HG03460 (cell line): Measurements from ENCODE around the gene ELMOD1.

Experiments used
- ATAC-seq: cut with Tn5 transposase; IDR thresholded peaks from one replicate; pipeline ENCODE4 v1.9.1; 2021; ENCODE audit not compliant: unreplicated experiment

The ELMOD1 gene

DNA sequence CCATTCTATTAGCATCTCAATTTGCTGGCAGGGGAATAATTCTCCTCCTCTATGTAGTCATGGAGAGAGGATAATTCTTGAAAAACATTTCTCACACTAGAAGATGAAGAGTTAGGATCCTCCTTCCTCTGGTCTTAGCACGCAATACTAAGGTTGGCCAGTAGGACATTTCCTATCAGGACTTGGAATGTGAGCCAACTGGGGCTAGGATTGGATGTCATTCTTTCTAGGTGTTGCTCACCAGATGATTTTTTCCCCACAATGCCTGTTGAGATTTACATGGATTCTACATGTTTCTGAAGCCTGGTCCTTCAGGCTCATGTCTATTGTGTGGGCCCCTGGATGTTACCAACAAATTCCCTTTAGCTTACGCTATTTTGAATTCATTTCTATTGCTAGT, 92.9 kb downstream of the ELMOD1 start:
- ATAC-seq: no peak

DNA sequence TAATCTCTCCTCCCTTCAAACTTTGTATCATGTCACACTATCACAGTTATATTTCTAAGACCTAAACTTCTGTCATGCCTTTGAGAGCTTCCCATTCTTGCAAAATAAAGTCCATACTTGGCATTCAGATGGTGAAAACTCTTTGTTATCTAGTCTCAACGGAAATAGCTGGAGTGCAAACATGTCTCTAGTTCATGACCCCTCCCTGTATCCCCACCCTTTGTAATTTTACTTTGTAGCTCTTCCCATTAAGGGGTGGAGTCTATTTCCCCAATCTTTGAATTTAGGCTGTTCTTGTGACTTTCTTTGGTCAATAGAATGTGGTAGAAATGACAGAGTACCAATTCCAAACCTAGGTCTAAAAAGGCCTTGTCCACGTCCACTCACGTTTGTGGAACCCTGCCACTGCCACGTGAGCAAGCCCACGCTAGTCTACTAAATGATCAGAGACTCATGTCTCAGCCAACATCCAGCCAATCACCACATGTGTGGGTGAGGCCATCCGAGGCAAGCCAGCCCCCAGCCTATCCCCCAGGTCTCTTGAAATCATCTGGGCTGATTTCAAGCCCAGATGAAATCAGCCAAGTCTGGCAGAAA, 97.5 kb downstream of the ELMOD1 start:
- ATAC-seq: no peak

DNA sequence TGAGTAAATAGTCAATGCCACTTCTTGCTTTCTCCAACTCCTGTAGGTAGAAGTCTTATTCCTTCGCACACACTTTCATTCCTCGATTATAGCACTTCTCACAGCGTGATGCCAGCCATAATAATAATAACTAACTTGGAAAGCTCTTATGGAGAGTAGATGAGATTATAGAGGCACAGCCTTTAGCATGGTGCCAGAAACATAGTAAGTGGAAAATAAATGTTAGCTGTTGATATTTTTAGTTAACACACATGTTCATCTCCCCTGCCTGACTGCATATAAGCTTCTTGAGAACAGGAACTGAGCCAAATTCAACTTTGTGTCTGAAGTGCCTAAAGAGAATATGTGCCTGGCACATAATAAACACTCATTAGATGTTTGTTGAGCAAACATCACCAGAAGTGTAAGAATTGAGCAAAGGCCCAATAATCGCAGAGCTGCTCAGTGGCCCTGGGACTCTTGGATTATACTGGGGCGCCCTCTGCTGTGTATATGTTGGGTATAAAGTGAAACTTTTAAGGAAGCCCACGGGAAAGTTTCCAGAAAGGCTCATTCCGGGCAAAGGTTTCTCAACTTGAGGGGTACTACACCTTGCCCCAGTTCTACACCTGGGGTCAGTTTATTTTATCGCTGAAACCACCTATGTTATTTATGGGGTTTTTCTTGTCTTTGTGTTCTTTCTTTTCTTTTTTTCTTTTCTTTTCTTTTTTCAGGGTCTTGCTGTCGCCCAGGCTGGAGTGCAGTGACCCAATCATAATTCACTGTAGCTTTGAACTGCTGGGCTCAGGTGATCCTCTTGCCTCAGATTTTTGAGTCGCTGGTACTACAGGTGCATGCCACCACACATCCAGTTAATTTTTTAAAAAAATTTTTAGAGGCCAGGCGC, 98.6 kb downstream of the ELMOD1 start:
- ATAC-seq: no peak

DNA sequence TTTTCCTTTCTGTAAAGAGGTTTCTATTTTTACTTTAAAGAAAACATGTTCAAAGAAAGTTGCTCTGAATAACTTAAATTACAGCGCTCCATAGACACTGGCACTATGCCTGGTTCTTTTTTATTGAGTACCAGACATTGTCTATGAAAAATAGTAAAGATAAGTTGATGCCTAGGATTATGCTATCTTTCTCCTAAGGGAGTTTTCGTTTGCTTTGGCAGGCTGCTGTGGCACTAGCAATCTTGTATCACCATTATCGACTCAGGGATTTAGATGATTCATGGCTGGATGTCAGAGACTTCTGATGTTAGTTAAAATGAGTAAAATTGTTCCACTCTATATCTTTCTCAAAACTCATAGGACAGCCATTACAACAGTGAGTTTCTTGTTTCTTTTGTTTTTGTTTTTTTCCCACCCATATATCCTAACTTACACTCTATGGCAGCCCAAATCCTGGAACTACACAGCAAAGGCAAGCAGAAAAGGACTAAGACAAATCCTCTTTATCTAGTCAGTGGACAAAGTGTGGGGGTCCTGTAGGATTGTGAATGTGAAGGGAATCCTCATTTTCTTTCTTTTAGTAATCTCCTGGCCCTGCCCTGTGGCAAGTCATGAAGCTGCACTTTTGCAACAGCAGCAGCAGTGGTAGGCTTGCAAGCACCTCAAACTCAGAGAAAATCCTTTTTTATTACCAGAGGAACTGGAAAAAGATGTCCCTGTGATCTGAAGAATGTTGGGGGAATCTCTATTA, 100.2 kb downstream of the ELMOD1 start:
- no peak for ATAC-seq

DNA sequence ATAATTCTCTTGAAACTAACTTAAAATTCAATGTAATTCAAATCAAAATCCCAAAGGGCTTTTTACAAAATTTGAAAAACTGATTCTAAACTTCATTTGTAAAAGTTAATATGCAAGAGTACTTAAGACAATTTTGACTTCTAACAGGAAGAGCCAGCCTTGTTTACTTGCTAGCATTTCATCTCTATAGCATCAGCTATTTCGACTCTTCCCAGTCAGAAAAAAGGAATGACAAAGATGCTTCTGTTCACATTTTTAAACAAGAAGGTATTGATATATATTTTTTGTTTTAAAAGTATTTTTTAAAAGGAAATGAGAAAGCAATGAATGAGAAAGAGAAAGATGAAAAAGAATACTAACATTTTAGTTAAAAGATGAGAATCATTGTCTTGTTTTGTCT, 104.5 kb downstream of the ELMOD1 start:
- no peak for ATAC-seq

DNA sequence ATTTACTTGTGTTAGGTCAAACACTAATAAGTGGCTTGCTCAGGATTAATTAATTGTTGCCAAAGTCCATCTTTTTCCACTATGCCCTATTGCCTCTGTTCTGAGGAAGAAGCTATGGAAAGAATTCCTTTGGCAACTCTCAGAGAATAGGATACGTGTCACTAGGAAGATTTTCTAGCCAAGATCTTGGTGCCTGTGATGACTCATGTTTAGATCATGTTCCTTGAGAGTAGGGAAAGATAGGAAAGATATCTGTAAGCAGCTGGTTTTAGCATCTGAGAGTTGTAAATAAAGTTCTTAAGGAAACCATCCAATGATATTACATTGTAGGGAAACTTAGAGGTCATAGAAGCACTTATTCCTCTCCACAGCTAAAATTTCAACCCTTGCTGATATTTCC, 105.2 kb downstream of the ELMOD1 start:
- no peak for ATAC-seq

DNA sequence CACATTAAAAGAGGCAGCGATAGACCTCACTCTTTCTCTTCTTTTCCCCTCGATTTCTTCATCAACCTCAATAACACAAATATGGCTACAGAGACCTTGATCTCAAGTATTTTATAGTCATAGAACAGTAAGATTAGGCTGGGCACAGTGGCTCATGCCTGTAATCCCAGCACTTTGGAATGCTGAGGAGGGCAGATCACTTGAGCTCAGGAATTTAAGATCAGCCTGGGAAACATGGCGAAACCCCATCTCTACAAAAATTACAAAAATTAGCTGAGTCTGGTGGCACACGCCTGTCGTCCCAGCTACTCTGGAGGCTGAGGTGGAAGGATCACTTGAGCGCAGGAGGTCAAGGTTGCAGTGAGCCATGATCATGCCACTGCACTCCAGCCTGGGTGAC, 106.3 kb downstream of the ELMOD1 start:
- no peak for ATAC-seq

DNA sequence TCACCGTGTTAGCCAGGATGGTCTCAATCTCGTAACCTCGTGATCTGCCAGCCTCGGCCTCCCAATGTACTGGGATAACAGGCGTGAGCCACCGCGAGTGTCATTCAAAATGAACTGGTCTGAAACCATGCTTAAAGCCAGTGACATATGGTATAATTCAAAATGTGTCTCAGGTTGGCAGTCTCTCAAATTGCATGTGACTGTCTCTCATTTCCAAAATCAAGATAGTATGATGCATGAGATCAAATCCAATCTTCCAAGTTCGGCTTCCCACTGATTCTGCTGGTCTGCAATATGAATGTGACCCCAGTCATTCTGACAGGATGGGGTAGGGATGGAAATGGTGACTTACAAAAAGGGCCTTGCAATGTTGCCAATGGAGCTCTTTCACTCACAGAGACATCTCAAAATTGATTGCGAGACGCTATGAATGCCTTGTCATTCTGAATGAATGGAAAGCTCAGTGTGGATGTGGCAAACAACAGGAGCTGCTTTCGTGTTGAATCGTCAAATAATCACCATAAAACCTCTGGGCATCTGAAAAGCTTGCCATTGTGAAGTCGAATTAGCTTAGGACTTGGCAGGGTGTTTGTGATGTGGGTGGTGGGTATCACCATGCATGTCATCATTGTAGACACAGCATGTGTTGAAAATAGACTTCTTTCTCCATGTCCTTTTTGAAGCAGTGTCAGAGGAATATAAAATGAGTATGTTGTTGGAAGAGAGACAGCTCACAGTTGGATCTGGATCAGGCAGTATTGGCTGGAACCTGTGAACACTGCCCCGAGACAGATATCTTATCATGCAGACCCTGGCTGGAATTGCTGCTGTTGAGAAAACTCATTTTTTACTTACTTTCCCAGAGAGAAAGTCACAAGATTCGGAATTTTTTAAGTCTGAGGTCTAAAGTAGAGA, 108.7 kb downstream of the ELMOD1 start:
- ATAC-seq: no peak

DNA sequence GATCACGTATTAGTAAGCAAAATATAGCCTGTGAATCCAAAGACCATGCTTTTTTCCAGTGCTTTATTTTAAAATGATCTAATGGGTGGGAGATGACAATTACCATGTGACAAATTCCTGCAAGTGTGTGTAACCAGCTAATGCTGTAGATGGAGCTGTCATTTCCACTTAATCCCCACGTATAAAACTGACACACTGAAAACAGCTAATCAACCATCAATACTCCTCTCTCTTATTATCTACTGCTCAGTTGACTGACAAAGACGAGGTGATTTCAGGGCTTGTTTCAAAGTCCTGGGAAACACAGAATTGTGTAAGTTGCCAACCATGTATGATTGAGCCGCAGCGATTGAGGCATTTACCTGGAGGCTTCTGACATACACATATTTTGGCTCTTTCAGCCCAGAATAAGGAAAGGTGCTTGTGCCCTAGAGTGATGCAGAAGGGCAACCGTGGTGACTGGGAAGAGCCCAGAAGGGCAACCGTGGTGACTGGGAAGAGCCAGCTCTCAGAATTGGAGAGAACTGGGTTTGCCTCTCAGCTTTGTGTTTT, 111.2 kb downstream of the ELMOD1 start:
- no peak for ATAC-seq

DNA sequence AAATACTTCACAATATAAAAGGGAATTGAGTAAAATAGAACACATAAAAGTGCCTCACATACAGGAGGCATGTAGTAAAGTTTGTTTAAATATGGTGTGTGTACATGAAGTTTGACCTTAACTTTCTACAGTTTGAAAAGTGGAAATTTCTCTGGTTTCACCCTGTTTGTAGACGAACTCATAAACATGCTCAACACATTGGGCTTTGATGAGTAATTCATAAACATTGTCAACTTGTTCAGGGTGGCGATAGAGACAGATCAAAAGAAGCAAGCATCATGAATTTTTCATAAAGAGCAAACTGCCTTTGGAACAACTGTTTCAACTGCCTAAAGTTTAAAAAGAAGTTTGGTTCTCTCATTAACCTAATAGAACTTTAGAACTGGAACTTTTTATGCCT, 111.8 kb downstream of the ELMOD1 start:
- ATAC-seq: no peak

DNA sequence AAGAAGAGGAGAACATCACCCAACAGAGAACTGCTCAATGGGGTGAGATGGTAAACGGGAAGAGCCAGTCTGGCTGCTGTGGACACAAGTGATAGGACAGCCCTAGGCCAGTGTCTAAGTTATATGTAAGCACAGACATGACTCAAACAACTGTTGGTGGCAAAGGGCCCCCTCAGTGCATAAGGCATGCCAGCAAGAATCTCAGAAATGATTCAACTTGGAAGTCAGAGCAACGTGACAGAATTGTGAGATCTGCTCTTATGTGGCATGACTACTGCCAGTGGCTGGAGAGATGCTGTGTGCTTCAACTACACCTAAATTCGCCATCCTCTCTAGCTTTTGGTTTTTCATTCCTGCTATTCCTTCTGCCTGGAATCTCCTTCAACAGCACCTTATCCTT, 113.5 kb downstream of the ELMOD1 start:
- ATAC-seq: no peak

DNA sequence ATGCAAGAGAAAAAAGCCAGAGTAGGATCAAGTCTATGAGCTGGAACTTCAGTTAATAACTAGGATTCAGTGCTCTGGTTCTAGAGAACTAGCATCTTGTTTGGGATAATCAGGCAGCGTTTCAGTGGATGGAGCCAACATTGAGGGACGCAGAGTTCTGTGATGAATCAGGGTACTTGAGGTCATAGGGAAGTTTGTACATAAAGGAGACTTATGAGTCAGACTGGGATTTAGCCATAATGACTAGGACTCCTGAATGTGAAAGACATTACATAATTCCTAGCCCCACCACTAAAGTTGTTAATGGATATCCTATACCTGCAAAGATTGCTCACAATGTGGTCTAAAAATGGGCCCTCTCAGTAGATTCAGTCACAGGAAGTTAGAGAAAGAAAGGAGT, 114.1 kb downstream of the ELMOD1 start:
- no peak for ATAC-seq

DNA sequence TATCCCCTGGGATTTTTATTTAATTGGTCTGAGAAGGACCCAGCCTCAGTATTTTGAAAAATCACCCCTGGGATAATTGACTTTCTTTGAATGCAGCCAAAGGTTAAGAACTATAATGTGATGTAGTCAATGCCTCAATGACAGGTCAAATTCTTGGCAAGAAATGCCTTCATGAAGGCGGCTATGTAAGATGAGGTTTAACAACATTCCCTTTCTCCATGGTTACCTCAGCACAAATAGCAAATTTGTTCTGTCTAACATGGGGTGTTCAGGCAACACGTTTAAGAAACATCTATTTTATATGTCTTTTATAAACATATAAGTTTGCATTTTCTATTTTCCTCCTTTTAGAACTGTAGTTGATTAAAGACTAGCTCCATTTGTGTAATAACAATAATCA, 115.6 kb downstream of the ELMOD1 start:
- ATAC-seq: no peak

DNA sequence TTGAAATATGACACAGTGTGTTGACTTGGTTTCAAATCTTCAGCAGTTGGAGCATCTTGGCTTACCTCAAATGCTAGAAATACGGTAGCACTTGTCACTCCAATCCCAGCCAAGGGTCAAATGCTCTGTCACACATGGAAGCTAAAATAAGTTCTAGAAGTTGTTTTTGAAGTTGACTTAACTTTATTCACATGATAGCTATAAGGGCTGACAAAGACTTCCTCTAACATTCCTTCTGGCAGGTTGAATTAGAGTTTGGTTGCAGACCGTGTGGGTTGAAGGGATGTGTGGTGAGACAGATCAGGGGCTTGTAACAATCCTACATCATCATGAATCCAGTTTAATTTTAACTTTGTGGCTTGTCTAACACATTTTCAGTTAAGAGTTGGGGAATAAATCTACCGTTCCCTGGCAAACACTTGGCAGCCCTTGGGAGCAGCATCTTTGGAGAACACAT, 116.3 kb downstream of the ELMOD1 start:
- ATAC-seq: no peak

DNA sequence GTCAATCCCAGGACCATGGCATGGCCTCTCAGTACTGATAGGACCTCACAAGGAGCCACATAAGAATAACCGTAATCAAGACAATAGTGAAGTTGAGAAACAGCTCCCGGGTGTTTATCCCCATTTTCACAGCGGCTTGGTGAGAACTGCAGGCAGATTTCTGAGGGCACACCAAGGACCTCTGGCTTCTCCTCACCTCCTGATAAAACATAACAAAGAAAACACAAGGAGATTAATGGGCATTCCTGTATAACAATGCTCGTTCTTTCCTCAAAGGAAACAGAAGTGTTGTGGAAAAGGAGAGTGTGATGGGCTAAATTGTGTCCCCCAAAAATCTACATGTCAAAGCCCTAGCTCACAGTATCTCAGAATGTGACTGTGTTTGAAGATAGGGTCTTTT, 116.9 kb downstream of the ELMOD1 start:
- no peak for ATAC-seq

DNA sequence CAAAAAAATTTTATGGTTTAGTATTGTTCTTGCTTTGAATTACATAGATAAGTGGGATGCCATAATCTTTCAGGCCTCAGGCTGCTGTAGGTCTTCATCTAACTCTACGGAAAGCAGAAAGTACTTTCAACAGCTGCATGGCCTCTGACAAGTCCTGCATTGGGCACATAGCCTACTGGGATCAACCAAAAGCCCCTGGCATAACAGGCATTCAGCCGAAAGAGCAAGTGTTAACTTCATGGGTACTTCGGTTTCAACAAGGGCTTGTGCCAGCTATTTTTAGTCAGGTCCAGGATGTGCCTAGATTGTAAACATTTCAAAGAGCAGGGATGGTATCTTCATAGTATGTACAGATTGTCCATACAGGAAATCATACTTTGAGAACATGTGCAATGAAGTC, 117.8 kb downstream of the ELMOD1 start:
- ATAC-seq: no peak

DNA sequence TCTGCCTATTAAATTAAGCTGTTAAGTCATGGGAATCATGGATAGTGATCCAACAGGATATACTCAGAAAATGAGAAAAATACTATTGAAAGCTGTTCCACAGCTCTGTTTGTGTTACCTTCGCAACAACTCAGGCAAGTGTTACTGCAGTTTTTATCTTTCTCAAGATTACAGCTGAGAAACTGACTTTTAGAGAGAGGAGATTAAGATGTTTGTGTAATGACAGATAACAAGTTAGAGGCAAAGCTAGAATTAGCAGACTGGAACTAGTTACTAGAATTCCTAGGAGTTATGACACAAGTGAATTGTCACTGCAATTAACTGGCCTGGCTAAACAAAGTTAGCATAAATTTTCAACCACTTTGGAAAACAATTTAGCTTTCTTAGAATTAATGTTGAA, 119.4 kb downstream of the ELMOD1 start:
- no peak for ATAC-seq

DNA sequence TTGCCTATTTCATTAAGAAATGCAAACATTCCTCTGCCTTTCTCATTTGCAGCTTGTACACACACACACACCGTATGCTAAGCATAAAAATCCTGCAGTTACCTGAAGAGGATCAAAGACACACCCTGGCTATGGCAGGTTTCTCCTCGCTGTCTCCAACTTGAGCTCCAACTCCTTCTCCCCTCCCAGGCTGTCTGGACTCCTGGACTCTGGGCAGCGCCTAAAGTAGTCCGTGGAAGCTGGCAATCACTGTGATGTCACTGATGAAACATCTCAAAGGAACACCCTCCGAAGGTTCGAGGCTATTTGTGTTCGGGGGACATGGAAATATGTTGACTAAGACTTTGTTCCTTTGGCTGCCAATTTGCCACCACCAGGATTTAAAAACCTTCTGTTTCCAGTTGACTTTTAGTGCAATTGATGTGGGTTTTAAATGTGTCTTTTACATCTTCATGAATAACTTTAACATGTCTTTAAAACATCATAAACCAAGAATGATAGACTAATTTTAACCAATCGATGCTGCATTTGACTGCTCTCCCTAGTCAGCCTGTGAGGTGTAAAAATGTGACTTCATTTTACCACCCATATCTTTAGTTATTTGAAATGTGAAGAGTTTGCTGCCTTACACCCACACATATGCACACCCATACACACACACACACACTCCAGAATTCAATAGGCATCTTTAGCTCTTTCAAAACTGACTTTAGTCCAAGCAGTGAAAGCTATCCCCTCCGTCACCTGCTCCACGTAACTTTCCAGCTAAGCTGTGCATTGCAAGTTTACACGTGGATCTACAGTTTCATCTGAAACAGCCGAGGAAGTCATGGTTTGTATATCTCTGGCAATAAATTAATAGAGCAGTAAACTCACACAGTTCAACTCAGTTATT, 121.2 kb downstream of the ELMOD1 start, which contains the start of gene SLN:
Gene SLN, minus strand, starts transcription at position 196 of the 895 bp plus-strand sequence.
- no peak for ATAC-seq

DNA sequence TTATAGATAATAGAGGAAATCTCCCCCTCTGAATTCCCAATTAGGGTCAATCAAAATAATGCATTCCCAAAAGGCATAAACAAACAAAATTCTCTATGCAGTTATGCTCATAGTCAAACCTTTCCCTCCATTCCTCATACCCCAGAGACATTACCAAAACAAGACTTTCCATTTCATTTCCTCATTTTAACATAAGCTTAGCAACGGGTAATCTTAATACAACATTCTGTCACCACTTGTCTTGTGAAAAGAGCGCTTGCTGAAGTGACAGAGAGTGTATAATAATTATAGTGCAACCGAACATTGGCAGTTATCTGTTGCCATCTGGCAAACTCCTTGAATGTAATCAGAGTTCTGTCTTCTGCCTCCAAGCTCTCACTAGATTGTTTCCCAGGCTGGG, 122.1 kb downstream of the ELMOD1 start:
- ATAC-seq: no peak
